Smooth muscle cell (in vitro differentiated cells): ENCODE measurements around the gene GRAMD4. TPM values are rescaled to one million over a fixed set of nuclear protein-coding genes. Genes with fewer than 3 reads are reported as not detected.

Source experiments
- DNase-seq: peaks from one replicate; lab custom pipeline; 2025; ENCODE audit not compliant: unreplicated experiment; lab: John Stamatoyannopoulos, UW
- H2AFZ ChIP-seq: fragments of 200-600 bp; sonication (generic); 2 replicates; pipeline ENCODE4 v1.6.0; 2016; ENCODE audit warnings: antibody characterized with exemption, low read depth, mild to moderate bottlenecking
- H3F3A ChIP-seq: fragments of 200-600 bp; sonication (generic); 2 replicates; pipeline ENCODE4 v1.6.0; 2017; ENCODE audit warnings: antibody characterized with exemption, low read depth
- H3K27ac ChIP-seq: fragments of 200-600 bp; sonication (generic); 2 replicates; pipeline ENCODE4 v1.5.1; 2016; ENCODE audit warnings: low read depth, mild to moderate bottlenecking
- H3K27me3 ChIP-seq: fragments of 200-600 bp; sonication (generic); 2 replicates; pipeline ENCODE4 v1.6.1; 2016; ENCODE audit warnings: low read depth, mild to moderate bottlenecking
- H3K36me3 ChIP-seq: fragments of 200-600 bp; sonication (generic); 2 replicates; pipeline ENCODE4 v1.5.1; 2016; ENCODE audit warnings: low read depth
- H3K4me1 ChIP-seq: fragments of 200-600 bp; sonication (generic); 2 replicates; pipeline ENCODE4 v1.5.1; 2016; ENCODE audit warnings: low read depth
- H3K4me2 ChIP-seq: fragments of 200-600 bp; sonication (generic); 2 replicates; pipeline ENCODE4 v1.6.0; 2016; ENCODE audit warnings: mild to moderate bottlenecking
- H3K4me3 ChIP-seq: fragments of 200-600 bp; sonication (generic); 2 replicates; pipeline ENCODE4 v1.5.1; 2016; ENCODE audit warnings: mild to moderate bottlenecking
- H3K79me2 ChIP-seq: fragments of 200-600 bp; sonication (generic); 2 replicates; pipeline ENCODE4 v1.6.0; 2016; ENCODE audit warnings: low read depth, mild to moderate bottlenecking
- H3K9ac ChIP-seq: fragments of 200-600 bp; sonication (generic); 2 replicates; pipeline ENCODE4 v1.6.0; 2016; ENCODE audit warnings: low read depth
- H3K9me3 ChIP-seq: fragments of 200-600 bp; sonication (generic); replicated peaks from 2 replicates; pipeline ENCODE4 v1.5.1; 2016; ENCODE audit warnings: low read depth
- H4K20me1 ChIP-seq: fragments of 200-600 bp; sonication (generic); 2 replicates; pipeline ENCODE4 v1.6.0; 2016; ENCODE audit warnings: low read depth
- WGBS: methylation state at CpG from one replicate; pipeline ENCODE4 v1.1.7; 2016; ENCODE audit warnings: low lambda C conversion rate; 5-methylcytosine and 5-hydroxymethylcytosine counted together
- polyA plus RNA-seq: library from polyadenylated mRNA; unstranded; fragments of >200 nt; fragmentation: Nextera tagmentation; extraction: Ambion mirVana; gene quantifications from 2 replicates; pipeline ENCODE4 v1.2.1, GENCODE V29; 2016
- total RNA-seq: library from RNA; depleted of rRNA; stranded (reverse); fragments of >200 nt; gene quantifications from 2 replicates; pipeline ENCODE4 v1.2.3, GENCODE V29; 2014
- TF ChIP-seq, protein P1 (sequence below): fragments of 200-600 bp; sonication (generic); IDR thresholded peaks from 2 replicates; pipeline ENCODE4 v1.5.1; 2017; ENCODE audit warnings: borderline replicate concordance, mild to moderate bottlenecking, antibody characterized with exemption; ENCODE audit not compliant: insufficient read depth, poor library complexity, severe bottlenecking

GRAMD4 gene
- total and polyA plus RNA-seq, 2 experiments from 2014 or later, result 14.5 to 16.6 TPM

GRCh38 chr22:46617986-46618647 lies 2.1 kb upstream of the GRAMD4 start:
- no peak overlapping the region for H3K4me2 ChIP-seq

GRCh38 chr22:46618667-46619066 lies 1.5 kb upstream of the GRAMD4 start:
- Histone ChIP-seq H3K36me3 (no peaks in the 10 kb centered on the region), H3K9me3 (no peaks in the 10 kb centered on the region), H3K4me2 (no peak overlapping the region), H2AFZ (no peak overlapping the region), H4K20me1 (peaks cover 51% of the 10 kb centered on the region), H3K4me3 (no peak overlapping the region), H3F3A (no peaks in the 10 kb centered on the region), H3K79me2 (no peaks in the 10 kb centered on the region), H3K27ac (no peak overlapping the region), H3K4me1 (peaks cover 10% of the 10 kb centered on the region), H3K9ac (no peak overlapping the region), H3K27me3 (no peaks in the 10 kb centered on the region)
- no peak for DNase-seq
- TF ChIP-seq, protein P1, sequence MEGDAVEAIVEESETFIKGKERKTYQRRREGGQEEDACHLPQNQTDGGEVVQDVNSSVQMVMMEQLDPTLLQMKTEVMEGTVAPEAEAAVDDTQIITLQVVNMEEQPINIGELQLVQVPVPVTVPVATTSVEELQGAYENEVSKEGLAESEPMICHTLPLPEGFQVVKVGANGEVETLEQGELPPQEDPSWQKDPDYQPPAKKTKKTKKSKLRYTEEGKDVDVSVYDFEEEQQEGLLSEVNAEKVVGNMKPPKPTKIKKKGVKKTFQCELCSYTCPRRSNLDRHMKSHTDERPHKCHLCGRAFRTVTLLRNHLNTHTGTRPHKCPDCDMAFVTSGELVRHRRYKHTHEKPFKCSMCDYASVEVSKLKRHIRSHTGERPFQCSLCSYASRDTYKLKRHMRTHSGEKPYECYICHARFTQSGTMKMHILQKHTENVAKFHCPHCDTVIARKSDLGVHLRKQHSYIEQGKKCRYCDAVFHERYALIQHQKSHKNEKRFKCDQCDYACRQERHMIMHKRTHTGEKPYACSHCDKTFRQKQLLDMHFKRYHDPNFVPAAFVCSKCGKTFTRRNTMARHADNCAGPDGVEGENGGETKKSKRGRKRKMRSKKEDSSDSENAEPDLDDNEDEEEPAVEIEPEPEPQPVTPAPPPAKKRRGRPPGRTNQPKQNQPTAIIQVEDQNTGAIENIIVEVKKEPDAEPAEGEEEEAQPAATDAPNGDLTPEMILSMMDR, result no peak
- WGBS, result 96% methylated on average over 17 of the region's 19 CpGs

More at GRCh38 chr22:46617986-46618647, 2.1 kb upstream of the GRAMD4 start:
- TF ChIP-seq, protein P1, result no peak
- no peak for DNase-seq
- no peak overlapping the region for H3K27ac ChIP-seq
- no peaks in the 10 kb centered on the region for H3K79me2 ChIP-seq
- H3K36me3 ChIP-seq, result no peaks in the 10 kb centered on the region
- H3K9ac ChIP-seq, result no peak overlapping the region
- H3K4me1 ChIP-seq, result peaks cover 10% of the 10 kb centered on the region
- H3K27me3 ChIP-seq, result no peaks in the 10 kb centered on the region
- WGBS, result 93% methylated on average over 29 of the region's 29 CpGs
- H3F3A ChIP-seq, result no peaks in the 10 kb centered on the region
- H3K4me3 ChIP-seq, result no peak overlapping the region
- H4K20me1 ChIP-seq, result peaks cover 56% of the 10 kb centered on the region
- H3K9me3 ChIP-seq, result no peaks in the 10 kb centered on the region
- H2AFZ ChIP-seq, result no peak overlapping the region

DNA sequence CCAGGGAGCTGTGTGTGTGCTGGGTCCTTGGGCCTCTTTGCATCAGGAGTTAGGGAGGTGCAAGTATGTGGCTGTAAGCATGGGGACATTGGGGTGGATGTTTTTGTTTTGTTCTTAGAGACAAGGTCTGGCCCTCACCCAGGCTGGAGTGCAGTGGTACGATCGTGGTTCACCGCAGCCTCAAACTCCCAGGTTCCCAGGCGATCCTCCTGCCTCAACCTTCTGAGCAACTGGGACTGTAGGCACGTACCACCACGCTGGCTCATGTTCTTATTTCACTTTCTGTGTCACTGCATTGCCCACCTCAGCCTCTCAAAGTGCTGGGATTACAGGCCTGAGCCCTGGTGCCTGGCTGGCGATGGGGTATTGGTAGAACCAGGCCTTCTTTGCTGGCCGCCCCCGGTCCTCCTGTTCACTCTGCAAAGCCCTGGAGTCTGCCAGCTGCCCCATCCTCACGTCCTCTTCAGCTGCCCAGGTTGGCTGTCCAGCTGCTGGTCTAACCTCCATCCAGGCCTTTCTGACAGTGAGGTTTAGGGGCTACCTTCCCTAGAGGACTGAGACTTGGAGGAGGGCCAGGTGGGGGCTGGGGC lies 851 bp upstream of the GRAMD4 start:
- 89% methylated on average over 10 of the region's 10 CpGs for WGBS
- H3K9ac ChIP-seq, result no peak overlapping the region

More for the DNA sequence above, 851 bp upstream of the GRAMD4 start:
- Histone ChIP-seq H3K4me2 (no peak overlapping the region), H3F3A (no peaks in the 10 kb centered on the region), H3K4me1 (peaks cover 10% of the 10 kb centered on the region), H3K4me3 (no peak overlapping the region), H3K9me3 (no peaks in the 10 kb centered on the region), H2AFZ (no peak overlapping the region), H3K79me2 (no peaks in the 10 kb centered on the region), H3K27ac (no peak overlapping the region), H3K36me3 (no peaks in the 10 kb centered on the region), H3K27me3 (no peaks in the 10 kb centered on the region), H4K20me1 (peaks cover 47% of the 10 kb centered on the region)
- DNase-seq, result no peak
- TF ChIP-seq, protein P1, result no peak
